Ovary (tissue), 9 donors: Measurements from ENCODE around the gene PRPF38A. TPM values are rescaled to one million over a fixed set of nuclear protein-coding genes. Genes with fewer than 3 reads are reported as not detected.

Source experiments
- DNase-seq, 5 donors: peaks; one replicate each; pipeline ENCODE4 v3.0.0-alpha.2; 2019 to 2020
- H3K27ac ChIP-seq, 2 donors: fragments of 200-600 bp; one replicate each; pipeline versions ENCODE4 v1.5.1 to v1.8.0; 2019 to 2022
- H3K27me3 ChIP-seq: fragments of 200-600 bp; one replicate; pipeline ENCODE4 v1.8.0; 2022
- H3K36me3 ChIP-seq: fragments of 200-600 bp; sonication (generic); one replicate; pipeline ENCODE4 v1.5.1; 2019
- H3K4me1 ChIP-seq: one replicate; pipeline ENCODE4 v1.8.1; 2013; ENCODE audit warnings: mild to moderate bottlenecking, moderate library complexity; ENCODE audit not compliant: insufficient read depth
- H3K4me3 ChIP-seq: fragments of 200-600 bp; sonication (generic); one replicate; pipeline ENCODE4 v1.5.1; 2017
- H3K9me3 ChIP-seq, 2 donors: fragments of 200-600 bp in 1 of 2; sonication (generic) in 1 of 2; one replicate each; pipeline versions ENCODE4 v1.5.1 to v1.8.1; 2013 to 2019; ENCODE audit warnings: mild to moderate bottlenecking in 1 of 2, moderate library complexity in 1 of 2
- CTCF ChIP-seq, 3 donors: fragments of 450-650 bp in 2 of 3; fragments of 200-600 bp in 1 of 3; IDR thresholded peaks; one replicate each; pipeline versions ENCODE4 v1.5.1 to v1.8.0; 2016 to 2022; ENCODE audit warnings: antibody characterized with exemption in 3 of 3, mild to moderate bottlenecking in 1 of 3
- EP300 ChIP-seq: sonication (generic); formaldehyde crosslinking; IDR thresholded peaks from one replicate; pipeline ENCODE4 v1.6.1; 2017; ENCODE audit warnings: antibody characterized with exemption
- POLR2A ChIP-seq: fragments of 450-650 bp; IDR thresholded peaks from one replicate; pipeline ENCODE4 v1.6.1; 2017; ENCODE audit warnings: antibody characterized with exemption, mild to moderate bottlenecking, moderate library complexity
- WGBS, 3 donors: extraction: QIAGEN DNeasy Blood & Tissue Kit in 1 of 3; methylation state at CpG; one replicate each; pipeline versions ENCODE4 v1.1.5 to v1.1.7; 2013 to 2017; 5-methylcytosine and 5-hydroxymethylcytosine counted together
- intact Hi-C, 4 donors: fragments of 100-400 bp; cut with DNase I; formaldehyde crosslinking; loops; one replicate each; pipeline versions ENCODE4 v1.11.0 to v1.15.1; 2022 to 2023
- polyA plus RNA-seq, 2 donors: library from polyadenylated mRNA; stranded (reverse); fragments of 200-250 nt in 1 of 2; fragments of 350-450 nt in 1 of 2; fragmentation: Illumina TruSeq in 1 of 2; extraction: RNeasy Lipid Tissue Mini Kit (QIAGEN cat#74804) in 1 of 2; gene quantifications; one replicate each; pipeline ENCODE4 v1.2.3, GENCODE V29; 2013 to 2014
- total RNA-seq, 7 donors: library from RNA; depleted of rRNA in 2 of 7; stranded (reverse); fragments of >200 nt in 2 of 7; fragmentation: NEBNext Ultra II Directional in 3 of 7; extraction: Animal tissue kit (Norgen Biotek cat#: 25700) in 3 of 7; gene quantifications; one replicate each; pipeline versions ENCODE4 v1.1.0 to v1.2.4, GENCODE V29; 2016 to 2023
- donor health status: DM: no; HTN: no; CAD: no; lungs with moderate emphysema.
- donor health status: DM: no; HTN: no; CAD: no.
- donor health status: Bipolar disorder and iron deficiency.
- donor health status: DM: yes; HTN: yes; CAD: no.
- donor health status: DM: no; HTN: no; CAD: no.
- donor health status: DM: yes; HTN: yes; CAD: no.

PRPF38A gene
- total and polyA plus RNA-seq, 9 donors: 17.7 to 66.0 (median 51.2) TPM

DNA sequence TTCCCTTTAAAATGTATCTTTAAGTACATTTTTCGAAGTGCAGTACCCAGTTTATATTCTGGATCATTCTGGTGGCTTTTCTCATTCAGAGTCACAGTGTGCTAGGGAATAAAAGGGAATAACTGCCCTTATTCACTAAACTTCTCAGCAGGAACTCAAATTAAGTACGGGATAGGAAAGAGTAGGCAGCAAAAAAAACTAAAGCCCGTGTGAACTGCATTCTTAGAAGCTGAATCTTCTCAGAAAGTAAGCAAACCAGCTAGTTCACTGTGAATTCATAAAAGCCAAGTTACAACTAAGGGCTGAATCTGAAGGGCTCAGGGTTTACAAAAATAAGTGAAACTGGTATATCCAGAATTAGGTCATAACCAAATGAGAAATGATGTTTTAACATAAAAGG lies 22.0 kb downstream of the PRPF38A start:
- H3K9me3 ChIP-seq: no peaks in the 10 kb centered on the region
- DNase-seq: no peak
- H3K4me3 ChIP-seq: no peak overlapping the region
- intact Hi-C loops: no loop called here
- no peaks in the 10 kb centered on the region for H3K36me3 ChIP-seq
- H3K4me1 ChIP-seq: no peaks in the 10 kb centered on the region
- no peak overlapping the region for H3K27ac ChIP-seq
- WGBS, 3 donors: 64 to 76% (median 69%) methylated on average over 3 of the region's 3 CpGs
- no peak for TF ChIP-seq POLR2A
- TF ChIP-seq CTCF (IDR thresholded peaks at IDR 0.05): no peak
- TF ChIP-seq EP300: no peak
- no peaks in the 10 kb centered on the region for H3K27me3 ChIP-seq

DNA sequence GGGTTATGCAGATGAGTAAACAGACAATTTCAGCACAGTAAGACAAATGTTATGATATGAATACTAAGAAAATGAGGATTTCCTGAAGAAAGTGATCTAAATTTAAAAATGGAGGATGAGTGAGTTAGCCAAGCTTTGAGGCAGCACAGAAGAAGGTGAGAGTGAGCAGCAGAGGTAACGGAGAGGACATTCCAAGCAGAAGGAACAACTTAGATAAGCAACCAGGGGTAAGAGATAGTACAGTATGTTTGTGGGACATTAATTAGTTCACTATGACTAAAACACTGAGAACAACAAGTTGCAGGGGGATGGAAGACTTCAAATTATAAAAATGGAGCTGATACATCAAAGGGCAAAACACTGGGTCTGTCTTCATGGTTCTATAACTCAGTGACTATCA lies 22.8 kb downstream of the PRPF38A start:
- intact Hi-C loops: no loop called here
- TF ChIP-seq CTCF (IDR thresholded peaks at IDR 0.05) (no peak), POLR2A (no peak), EP300 (no peak)
- no peaks in the 10 kb centered on the region for H3K27me3 ChIP-seq
- H3K4me1 ChIP-seq: no peaks in the 10 kb centered on the region
- 88 to 94% (median 92%) methylated on average over 1 of the region's 1 CpG for WGBS, 3 donors
- no peaks in the 10 kb centered on the region for H3K36me3 ChIP-seq
- no peaks in the 10 kb centered on the region for H3K9me3 ChIP-seq
- no peak for DNase-seq
- H3K27ac ChIP-seq: no peak overlapping the region
- H3K4me3 ChIP-seq: no peak overlapping the region

GRCh38 chr1:52432807-52433206 lies 28.4 kb downstream of the PRPF38A start:
- Histone ChIP-seq H3K4me3 (no peak overlapping the region), H3K4me1 (no peaks in the 10 kb centered on the region), H3K27ac (no peak overlapping the region), H3K27me3 (no peaks in the 10 kb centered on the region), H3K9me3 (no peaks in the 10 kb centered on the region), H3K36me3 (no peaks in the 10 kb centered on the region)
- DNase-seq: no peak
- no peak for TF ChIP-seq EP300
- no peak for TF ChIP-seq POLR2A
- no peak for TF ChIP-seq CTCF (IDR thresholded peaks at IDR 0.05)
- intact Hi-C loops: no loop called here
- 93 to 95% (median 94%) methylated on average over 8 of the region's 8 CpGs for WGBS, 3 donors

DNA sequence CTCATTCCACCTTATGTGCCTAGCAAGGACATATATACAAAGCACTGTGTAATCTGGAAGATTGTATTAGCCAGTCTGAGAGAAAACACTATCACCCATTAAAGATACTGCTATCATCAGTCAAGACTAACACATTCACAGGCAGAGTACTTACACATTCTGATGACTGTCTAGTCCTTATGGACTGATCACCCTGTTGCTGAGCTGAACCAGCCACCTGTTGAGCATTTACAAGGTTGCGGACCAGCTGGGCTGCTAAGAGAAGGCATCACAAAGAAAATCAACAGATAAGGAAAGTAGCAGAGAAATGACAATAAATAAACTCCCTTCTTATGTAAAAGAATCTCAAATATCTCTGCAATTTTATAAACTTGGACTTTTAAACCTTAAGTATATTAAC lies 30.8 kb downstream of the PRPF38A start:
- Histone ChIP-seq H3K4me1 (no peaks in the 10 kb centered on the region), H3K4me3 (no peak overlapping the region), H3K27ac (no peak overlapping the region), H3K9me3 (no peaks in the 10 kb centered on the region), H3K27me3 (no peaks in the 10 kb centered on the region), H3K36me3 (no peaks in the 10 kb centered on the region)
- no peak for DNase-seq
- 71 to 82% (median 79%) methylated on average over 1 of the region's 1 CpG for WGBS, 3 donors
- intact Hi-C loops: no loop called here
- no peak for TF ChIP-seq CTCF (IDR thresholded peaks at IDR 0.05)
- no peak for TF ChIP-seq EP300
- TF ChIP-seq POLR2A: no peak

DNA sequence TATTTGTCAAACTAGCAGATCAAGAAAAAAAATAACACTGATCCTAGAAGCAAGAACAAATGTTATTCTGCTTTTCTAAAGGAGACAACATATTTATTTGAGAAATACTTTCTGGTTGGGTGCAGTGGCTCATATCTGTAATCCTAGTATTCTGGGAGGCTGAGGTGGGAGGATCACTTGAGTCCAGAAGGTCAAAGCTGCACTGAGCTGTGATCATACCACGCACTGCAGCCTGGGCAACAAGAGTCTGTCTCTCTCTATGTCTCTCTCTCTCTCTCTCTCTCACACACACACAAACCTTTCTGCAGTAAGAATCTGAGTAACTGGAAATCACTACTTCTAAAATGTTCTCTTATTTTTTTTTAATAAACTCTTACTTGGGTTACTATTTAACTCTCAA lies 31.2 kb downstream of the PRPF38A start:
- Histone ChIP-seq H3K4me1 (no peaks in the 10 kb centered on the region), H3K27me3 (no peaks in the 10 kb centered on the region), H3K36me3 (no peaks in the 10 kb centered on the region), H3K27ac (no peak overlapping the region), H3K4me3 (no peak overlapping the region), H3K9me3 (no peaks in the 10 kb centered on the region)
- intact Hi-C loops: no loop called here
- WGBS, 3 donors: 24 to 68% (median 42%) methylated on average over 1 of the region's 1 CpG
- DNase-seq: no peak
- TF ChIP-seq CTCF (IDR thresholded peaks at IDR 0.05) (no peak), POLR2A (no peak)
